NK-92 (cell line): ENCODE results near the gene PDE1C.

Experiments used
- DNase-seq: peaks from one replicate; lab custom pipeline; 2025; ENCODE audit not compliant: unreplicated experiment; lab: John Stamatoyannopoulos, UW

The PDE1C gene

DNA sequence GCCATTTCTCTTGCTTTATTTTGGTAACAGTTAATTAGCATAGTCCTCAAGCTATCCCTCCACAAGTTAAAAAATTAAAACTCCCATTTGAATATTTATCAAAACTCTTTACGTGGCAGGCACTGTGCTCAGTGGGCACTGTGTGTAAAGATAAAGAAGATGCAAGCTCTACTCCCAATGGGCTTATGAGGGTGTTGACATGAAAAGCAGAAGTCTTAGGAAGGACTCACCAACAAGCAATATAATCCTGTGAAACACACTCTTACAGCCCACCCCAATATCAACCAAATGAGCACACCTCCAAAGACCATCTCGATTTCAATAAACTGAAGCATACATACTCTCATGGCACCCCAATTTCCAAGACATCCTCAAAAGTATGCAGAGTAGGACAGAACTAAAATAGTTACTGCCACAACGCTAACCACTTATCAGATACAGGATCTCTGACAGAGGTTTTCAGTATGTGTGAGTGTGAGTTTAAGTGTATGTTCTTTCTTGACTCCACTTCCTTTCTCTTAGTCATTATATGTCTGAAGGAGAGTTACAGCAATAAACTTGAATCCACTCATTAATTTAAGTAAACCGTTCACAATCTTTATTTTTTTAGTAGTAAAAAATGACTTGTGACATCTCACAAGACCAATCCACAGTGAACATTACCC is 120.0 kb downstream of the PDE1C start:
- no peak for DNase-seq

- no peak for DNase-seq
Observed at GRCh38 chr7:31948029-31948428, 122.2 kb downstream of the PDE1C start.

DNA sequence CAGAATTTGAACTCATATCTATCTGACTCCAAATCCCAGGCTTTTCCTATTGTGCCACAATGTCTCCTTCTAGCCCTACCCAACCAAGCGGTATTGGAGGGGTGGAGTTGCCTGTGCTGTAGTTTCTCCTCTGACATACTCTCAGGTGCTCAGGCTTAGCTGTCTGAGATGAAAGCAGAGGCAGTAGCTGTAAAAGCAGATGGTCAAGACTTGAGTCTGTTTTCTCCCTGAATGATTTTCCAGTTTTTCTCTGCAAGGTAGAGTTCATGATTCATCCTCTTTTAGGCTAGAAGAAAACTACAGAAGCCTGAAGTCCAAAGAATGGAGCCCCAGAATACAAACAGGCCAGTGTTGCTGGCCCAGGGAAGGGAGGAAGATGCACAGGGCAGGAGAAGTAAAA is 130.0 kb downstream of the PDE1C start:
- no peak for DNase-seq

- DNase-seq: no peak
Observed at GRCh38 chr7:31939076-31939475, 131.1 kb downstream of the PDE1C start.

- no peak for DNase-seq
Observed at GRCh38 chr7:31938650-31939049, 131.6 kb downstream of the PDE1C start.

- DNase-seq: no peak
Observed at GRCh38 chr7:31937982-31938381, 132.2 kb downstream of the PDE1C start.

DNA sequence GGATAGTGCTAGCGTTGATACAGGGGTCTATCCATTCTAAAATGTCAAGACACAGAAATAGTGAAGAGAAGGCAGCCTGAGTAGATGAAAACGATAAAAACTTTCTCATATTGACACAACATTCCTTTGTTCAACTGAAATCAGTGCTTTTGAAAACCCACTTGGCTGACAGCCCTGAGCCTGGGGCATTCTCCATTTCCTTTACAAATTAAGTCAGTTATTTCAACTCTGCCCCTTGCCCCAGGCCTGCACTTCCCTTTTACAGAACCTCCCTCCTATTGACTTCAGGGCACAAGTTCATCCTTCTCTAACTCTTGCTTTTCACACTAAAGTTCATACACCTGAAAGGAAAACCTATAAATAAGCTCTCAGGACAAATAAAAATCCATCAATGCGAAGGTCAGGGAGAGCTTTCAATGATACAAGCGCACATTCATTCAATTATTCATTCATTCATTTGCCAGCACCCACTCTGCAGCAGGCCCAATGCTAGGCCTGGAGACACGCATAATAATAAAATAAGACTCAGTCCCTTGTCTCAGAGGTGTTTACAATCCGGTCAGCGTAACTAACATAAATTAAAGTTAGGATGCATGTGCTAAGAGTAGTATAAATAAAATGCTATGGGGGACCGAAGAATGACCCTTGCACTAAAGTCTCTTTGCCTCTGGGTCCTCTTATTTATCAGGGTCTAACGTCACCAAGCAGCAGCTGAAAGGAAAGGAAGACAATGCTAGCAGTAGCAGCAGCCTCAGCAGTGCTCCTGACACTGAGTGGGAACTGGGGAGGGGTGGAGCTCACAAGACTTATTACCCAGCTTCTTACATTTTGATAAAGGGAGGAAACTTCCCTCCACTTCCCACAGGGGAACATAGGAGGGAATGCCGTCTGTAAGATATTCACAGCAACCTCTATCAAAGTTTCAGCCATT is 134.8 kb downstream of the PDE1C start:
- DNase-seq: no peak

GRCh38 chr7:31934551-31934950 is 135.7 kb downstream of the PDE1C start:
- no peak for DNase-seq

DNA sequence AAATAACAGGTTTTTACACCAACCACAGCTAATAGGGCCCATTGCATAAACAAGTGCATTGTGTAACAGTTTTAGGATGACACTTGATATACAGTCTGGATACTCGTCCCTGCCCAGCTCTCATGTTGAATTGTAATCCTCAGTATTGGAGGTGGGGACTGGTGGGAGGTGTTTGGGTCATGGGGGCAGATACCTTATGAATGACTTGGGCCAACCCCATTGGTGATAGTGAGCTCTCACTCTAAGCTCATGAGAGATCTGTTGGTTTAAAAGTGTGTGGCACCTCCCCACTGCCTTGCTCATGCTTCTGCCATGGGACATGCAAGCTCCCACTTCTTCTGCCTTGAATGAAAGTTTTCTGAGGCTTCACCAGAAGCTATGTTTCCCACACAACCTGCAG is 136.7 kb downstream of the PDE1C start:
- no peak for DNase-seq

DNA sequence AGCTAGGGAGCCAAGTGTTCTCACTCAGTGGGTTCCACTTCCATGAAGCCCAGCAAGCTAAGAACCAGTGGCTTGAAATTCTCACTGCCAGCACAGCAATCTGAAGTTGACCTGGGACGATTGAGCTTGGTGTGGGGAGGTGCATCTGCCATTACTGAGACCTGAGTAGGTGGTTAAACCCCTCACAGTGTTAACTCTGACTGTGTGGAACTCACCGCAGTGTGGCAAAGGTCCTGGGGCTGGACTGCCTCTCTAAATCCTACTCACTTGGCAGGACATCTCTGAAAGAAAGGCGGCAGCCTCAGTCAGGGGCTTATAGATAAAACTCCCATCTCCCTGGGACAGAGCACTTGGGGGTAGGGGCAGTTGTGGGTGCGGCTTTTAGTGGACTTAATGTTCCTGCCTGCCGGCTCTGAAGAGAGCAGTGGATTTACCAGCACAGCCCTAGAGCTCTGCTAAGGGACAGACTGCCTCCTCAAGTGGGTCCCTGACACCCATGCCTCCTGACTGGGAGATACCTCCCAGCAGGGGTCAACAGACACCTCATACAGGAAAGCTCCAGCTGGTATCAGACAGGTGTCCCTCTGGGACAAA is 143.1 kb downstream of the PDE1C start:
- DNase-seq: no peak

- DNase-seq: no peak
Observed at GRCh38 chr7:31925753-31926454, 144.3 kb downstream of the PDE1C start.

DNA sequence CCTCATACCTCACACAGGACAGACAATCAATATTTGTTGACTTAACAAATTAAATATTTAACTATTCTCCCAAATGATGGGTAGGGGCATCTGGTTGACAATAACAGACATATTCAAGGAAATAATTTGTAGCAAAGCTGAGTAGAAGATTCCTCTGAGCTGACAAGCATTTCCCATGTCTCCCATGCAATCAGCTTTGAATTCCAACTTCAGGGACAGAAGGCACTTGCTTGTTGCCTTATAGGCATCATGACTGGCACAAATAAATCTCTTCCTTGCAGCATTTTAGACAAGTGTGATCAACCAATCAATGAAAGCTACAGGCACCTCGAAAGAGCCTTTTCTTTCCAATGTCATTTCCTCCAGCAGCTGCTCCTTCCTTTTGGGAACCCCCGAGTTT is 146.0 kb downstream of the PDE1C start:
- no peak for DNase-seq

DNA sequence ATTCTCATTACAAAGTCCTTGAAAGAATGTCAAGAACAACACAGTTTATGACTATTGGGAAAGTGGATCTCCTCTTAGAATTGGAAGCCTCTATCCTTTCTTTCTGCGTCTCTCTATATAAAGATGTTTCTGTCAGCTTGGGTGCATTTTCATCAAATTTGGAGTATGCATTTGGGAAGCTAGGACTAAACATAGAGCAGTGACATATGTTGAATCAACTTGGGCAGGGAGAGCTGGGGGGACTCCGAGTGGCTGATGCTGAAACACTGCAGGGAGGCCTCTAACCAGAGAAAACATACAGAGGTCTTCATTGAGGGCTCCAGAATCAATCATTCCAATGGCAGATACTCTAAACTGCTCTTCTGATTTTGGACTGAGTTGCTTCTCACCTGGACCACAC is 147.4 kb downstream of the PDE1C start:
- no peak for DNase-seq

DNA sequence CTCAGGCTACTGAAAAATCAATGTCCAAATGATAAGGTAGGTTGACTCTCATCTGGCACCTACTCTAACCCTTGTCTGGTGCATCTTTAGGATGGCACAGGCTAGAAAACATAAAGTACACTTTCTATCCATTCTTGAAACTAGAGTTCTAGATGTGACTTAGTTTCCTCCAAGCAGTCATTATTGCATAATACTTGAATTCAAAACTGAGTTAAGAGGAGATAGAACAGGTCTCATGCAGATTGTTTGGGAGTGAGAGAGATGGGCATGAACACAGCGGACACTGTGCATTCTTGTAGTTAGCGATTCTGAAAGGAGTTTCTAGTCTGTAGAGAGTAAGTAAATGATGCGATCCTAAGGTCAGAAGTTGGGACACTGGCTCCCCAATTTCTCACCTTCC is 149.2 kb downstream of the PDE1C start:
- DNase-seq: no peak

GRCh38 chr7:31919678-31920369 is 150.4 kb downstream of the PDE1C start:
- no peak for DNase-seq

- no peak for DNase-seq
Observed at GRCh38 chr7:31918706-31919393, 151.4 kb downstream of the PDE1C start.

DNA sequence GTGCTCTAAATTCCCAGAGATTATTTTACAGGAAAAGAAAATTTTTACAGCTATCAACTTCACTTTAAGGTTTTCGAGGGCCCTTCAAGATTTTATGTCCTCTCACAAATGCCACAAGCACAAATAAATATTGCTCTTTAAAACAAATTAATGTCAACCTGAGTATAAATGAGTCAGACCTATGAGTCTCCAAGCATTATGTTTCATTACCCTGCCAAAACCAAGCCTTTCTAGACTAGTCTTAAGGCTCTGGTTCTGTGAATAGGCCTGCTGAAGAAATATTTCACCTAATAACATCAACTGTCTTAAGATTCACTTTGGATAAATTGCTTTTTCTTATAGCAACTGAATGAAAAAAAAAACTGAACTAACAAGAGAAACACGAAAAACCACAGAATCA is 153.0 kb downstream of the PDE1C start:
- DNase-seq: no peak

GRCh38 chr7:31910191-31910590 is 160.0 kb downstream of the PDE1C start:
- DNase-seq: no peak

GRCh38 chr7:31906479-31907171 is 163.6 kb downstream of the PDE1C start:
- DNase-seq: no peak

DNA sequence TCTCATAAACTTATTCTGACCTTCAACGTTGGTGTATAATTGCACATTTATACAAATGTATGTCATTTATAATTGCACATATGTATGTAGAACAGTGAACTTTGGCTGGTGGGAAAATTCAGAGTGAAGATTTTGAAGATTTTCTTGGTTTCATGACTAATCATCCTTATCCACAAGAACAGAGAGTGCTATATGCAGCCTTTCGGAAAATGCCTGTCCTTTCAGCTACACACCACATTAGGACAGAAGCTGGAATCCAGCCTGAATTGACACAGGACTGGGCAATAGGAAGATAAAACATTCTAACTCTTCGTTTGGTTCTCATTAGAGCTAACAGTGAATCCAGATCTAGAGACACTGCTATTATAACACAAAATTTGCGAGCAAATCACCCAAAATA is 166.2 kb downstream of the PDE1C start:
- no peak for DNase-seq
